HG02870 (cell line): ENCODE results near the gene PYGO1.
A peak's percentile ranks its signal among the peaks of the same experiment; 100 is the strongest.

ENCODE experiments used
- ATAC-seq: cut with Tn5 transposase; IDR thresholded peaks from one replicate; pipeline ENCODE4 v1.9.1; 2021; ENCODE audit warnings: mild to moderate bottlenecking, moderate library complexity; ENCODE audit not compliant: unreplicated experiment

The PYGO1 gene

GRCh38 chr15:55574096-55574495 is 14.0 kb downstream of the PYGO1 start:
- no peak for ATAC-seq

GRCh38 chr15:55573224-55573623 is 14.9 kb downstream of the PYGO1 start:
- no peak for ATAC-seq

GRCh38 chr15:55564347-55565145 is 23.6 kb downstream of the PYGO1 start:
- ATAC-seq = no peak

- ATAC-seq = no peak
Observed at GRCh38 chr15:55562601-55563000, 25.5 kb downstream of the PYGO1 start.

GRCh38 chr15:55555089-55555488 is 33.1 kb downstream of the PYGO1 start:
- no peak for ATAC-seq

GRCh38 chr15:55552926-55553325 is 35.2 kb downstream of the PYGO1 start:
- no peak for ATAC-seq

GRCh38 chr15:55552451-55552850 is 35.7 kb downstream of the PYGO1 start:
- ATAC-seq = no peak

GRCh38 chr15:55549305-55549704 is 38.8 kb downstream of the PYGO1 start:
- no peak for ATAC-seq

GRCh38 chr15:55546718-55547117 is 41.4 kb downstream of the PYGO1 start:
- ATAC-seq = no peak

- no peak for ATAC-seq
Observed at GRCh38 chr15:55535436-55535835, 52.7 kb downstream of the PYGO1 start.

GRCh38 chr15:55532944-55533343 is 55.2 kb downstream of the PYGO1 start:
- ATAC-seq = no peak

GRCh38 chr15:55530861-55531313 is 57.3 kb downstream of the PYGO1 start:
- no peak for ATAC-seq

GRCh38 chr15:55528812-55529211 is 59.3 kb downstream of the PYGO1 start:
- no peak for ATAC-seq

- ATAC-seq = no peak
Observed at GRCh38 chr15:55527150-55527549, 61.0 kb downstream of the PYGO1 start.

- ATAC-seq = peak; percentile 76
Observed at GRCh38 chr15:55526559-55527036, 61.5 kb downstream of the PYGO1 start.

GRCh38 chr15:55522742-55523450 is 65.2 kb downstream of the PYGO1 start:
- no peak for ATAC-seq

- ATAC-seq = no peak
Observed at GRCh38 chr15:55518641-55519040, 69.5 kb downstream of the PYGO1 start.

GRCh38 chr15:55518009-55518408 is 70.1 kb downstream of the PYGO1 start:
- no peak for ATAC-seq

- ATAC-seq = no peak
Observed at GRCh38 chr15:55515991-55516776, 72.0 kb downstream of the PYGO1 start.

GRCh38 chr15:55515491-55515890 is 72.7 kb downstream of the PYGO1 start:
- no peak for ATAC-seq

- no peak for ATAC-seq
Observed at GRCh38 chr15:55514414-55514850, 73.7 kb downstream of the PYGO1 start.
